Measurements from ENCODE around the gene TMEM86A.
"Not testable (repeated sequence)": the region's sequence is repeated elsewhere in the genome, so short reads cannot be mapped to it uniquely, and the experiment has no call there.

The TMEM86A gene, protein sequence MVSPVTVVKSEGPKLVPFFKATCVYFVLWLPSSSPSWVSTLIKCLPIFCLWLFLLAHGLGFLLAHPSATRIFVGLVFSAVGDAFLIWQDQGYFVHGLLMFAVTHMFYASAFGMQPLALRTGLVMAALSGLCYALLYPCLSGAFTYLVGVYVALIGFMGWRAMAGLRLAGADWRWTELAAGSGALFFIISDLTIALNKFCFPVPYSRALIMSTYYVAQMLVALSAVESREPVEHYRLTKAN
- total RNA-seq, result 9.0 to 15.0 (median 12.0) reads per million in 3 donors

DNA sequence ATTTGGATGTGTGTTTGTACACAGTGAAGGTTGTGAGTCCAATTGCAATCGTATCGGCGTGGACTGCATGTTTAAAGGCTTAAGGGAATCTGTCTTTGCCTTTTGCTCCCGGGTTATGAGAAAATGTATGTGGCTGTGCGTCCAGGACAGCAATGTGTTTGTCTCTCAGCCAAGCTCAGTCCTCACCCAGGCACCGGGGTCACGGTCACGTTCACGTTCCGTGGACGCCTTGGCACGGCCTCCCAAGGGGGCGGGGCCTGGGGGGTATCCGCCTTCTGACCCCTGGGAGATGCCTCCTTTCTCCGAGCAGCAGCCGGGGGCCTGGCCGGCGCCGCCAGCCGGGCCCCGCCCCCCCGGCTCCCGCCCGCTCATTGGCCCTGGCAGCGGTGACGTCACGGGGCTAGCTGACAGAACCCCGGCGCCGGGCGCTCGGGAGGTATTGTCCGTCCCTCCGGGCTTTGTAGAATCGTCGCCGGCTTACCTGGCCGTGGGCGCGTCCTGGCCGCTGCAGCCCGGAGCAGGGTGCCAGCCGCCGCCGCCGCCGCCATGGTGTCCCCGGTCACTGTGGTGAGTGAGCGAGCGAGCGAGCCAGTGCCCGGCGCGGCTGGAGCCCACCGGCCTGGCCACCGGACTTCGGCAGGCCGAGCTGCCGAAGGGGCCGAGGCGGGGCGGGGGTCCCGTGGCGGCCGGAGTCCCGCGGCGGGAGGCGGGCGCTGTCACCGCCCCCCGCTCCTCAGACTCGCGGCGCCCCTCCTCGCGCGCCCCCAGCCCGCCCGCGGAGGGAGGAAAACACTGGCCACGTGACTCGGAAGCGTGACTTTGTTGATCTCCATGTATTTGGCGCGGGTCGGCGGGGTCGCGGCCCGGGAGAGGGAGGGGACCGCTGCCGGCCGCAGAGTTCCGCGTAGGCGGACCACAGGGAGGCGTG lies at the start of gene TMEM86A:
Gene TMEM86A (plus strand): TSS at position 439 of the 928 bp plus-strand sequence. CDS start 108 bp downstream, at position 547.
- H3K36me3 ChIP-seq (ENCODE audit: control insufficient read depth, insufficient read depth, low read length), result no peaks in the 10 kb centered on the region
- no peaks in the 10 kb centered on the region for H3K27me3 ChIP-seq (replicated peaks; ENCODE audit: control insufficient read depth, insufficient read depth, low read length, poor library complexity, severe bottlenecking)
- peak within 1 kb of the TSS; percentile 64 for H3K27ac ChIP-seq (ENCODE audit: insufficient read depth, low read length, poor library complexity, severe bottlenecking)
- H3K4me3 ChIP-seq (ENCODE audit: insufficient read depth, low read depth, low read length, poor library complexity, severe bottlenecking), result peak within 1 kb of the TSS; percentile 79
- no peaks in the 10 kb centered on the region for H3K9me3 ChIP-seq (ENCODE audit: control insufficient read depth, low read length)
- peaks cover 8% of the 10 kb centered on the region for H3K4me1 ChIP-seq (ENCODE audit: control insufficient read depth, insufficient read depth, low read length, poor library complexity, severe bottlenecking)
- peak; percentile 88 to 92 (median 88) for DNase-seq

DNA sequence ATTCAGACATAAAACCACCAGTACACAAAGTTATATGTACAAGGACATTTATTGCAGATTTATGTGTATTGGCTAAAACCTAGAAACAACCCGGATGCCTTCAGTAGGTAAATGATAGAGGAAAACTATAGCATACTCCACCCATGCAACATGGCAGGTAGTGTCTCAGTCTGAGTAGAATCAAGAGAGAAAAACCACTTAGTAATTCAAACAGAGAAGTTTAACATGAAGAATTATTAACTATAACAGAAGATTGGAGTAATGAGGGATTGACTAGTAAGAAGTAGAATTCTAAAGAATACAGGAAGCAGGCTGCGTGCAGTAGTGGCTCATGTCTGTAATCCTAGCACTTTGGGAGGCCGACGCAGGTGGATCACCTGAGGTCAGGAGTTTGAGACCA lies 48.2 kb upstream of the TMEM86A start:
- H3K27ac ChIP-seq (ENCODE audit: insufficient read depth, low read length, poor library complexity, severe bottlenecking), result no peak overlapping the region
- no peaks in the 10 kb centered on the region for H3K4me1 ChIP-seq (ENCODE audit: control insufficient read depth, insufficient read depth, low read length, poor library complexity, severe bottlenecking)
- H3K4me3 ChIP-seq (ENCODE audit: insufficient read depth, low read depth, low read length, poor library complexity, severe bottlenecking), result no peak overlapping the region
- H3K9me3 ChIP-seq (ENCODE audit: control insufficient read depth, low read length), result no peaks in the 10 kb centered on the region
- DNase-seq, result no peak
- no peaks in the 10 kb centered on the region for H3K27me3 ChIP-seq (replicated peaks; ENCODE audit: control insufficient read depth, insufficient read depth, low read length, poor library complexity, severe bottlenecking)
- no peaks in the 10 kb centered on the region for H3K36me3 ChIP-seq (ENCODE audit: control insufficient read depth, insufficient read depth, low read length)

DNA sequence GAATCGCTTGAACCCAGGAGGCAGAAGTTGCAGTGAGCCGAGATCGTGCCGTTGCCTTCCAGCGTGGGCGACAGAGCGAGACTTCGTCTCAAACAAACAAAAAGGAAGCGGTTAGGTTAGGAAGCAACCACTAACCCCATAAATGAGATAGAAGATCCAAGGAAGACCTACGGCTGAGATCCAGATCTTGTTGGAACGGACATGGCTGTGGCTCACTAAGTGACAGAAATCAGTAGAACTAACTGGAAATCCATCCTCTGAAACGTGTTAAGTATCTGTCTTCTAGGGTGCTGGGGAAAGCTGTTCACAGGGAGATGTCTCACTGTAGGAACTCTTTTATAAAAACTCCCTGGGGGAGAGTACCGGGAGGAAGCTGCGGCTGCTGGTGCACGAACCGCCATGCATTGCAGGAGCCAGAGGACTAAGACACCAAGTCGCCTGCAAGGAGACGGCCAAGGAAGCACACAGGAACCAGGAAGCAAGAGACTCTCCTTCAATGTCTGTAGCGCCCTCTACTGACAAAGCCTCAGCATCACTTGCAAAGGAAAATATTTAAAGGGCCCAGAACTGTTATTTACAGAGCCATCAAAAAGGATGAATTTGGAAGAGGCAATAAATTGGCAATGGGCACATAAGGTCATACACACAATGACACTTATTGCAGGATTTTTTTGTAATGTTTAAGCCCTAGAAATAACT lies 47.6 kb upstream of the TMEM86A start:
- Histone ChIP-seq H3K27me3 (replicated peaks; ENCODE audit: control insufficient read depth, insufficient read depth, low read length, poor library complexity, severe bottlenecking) (no peaks in the 10 kb centered on the region), H3K36me3 (ENCODE audit: control insufficient read depth, insufficient read depth, low read length) (no peaks in the 10 kb centered on the region), H3K4me3 (ENCODE audit: insufficient read depth, low read depth, low read length, poor library complexity, severe bottlenecking) (no peak overlapping the region), H3K4me1 (ENCODE audit: control insufficient read depth, insufficient read depth, low read length, poor library complexity, severe bottlenecking) (no peaks in the 10 kb centered on the region), H3K27ac (ENCODE audit: insufficient read depth, low read length, poor library complexity, severe bottlenecking) (no peak overlapping the region), H3K9me3 (ENCODE audit: control insufficient read depth, low read length) (no peaks in the 10 kb centered on the region)
- peak; percentile 11 to 42 (median 27) for DNase-seq

DNA sequence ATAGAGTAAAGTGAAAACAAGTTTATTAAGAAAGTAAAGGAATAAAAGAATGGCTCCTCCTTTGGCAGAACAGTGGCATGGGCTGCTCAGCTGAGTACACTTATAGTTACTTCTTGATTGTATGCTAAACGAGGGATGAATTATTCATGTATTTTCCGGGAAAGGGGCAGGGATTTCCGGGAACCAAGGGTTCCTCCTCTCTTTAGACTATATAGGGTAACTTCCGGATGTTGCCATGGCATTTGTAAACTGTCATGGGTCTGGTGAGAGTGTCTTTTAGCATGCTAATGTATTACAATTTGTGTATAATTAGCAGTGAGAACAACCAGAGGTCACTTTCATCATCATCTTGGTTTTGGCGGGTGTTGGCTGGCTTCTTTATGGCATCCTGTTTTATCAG lies 40.9 kb upstream of the TMEM86A start:
- Histone ChIP-seq H3K36me3 (ENCODE audit: control insufficient read depth, insufficient read depth, low read length) (no peaks in the 10 kb centered on the region), H3K27me3 (replicated peaks; ENCODE audit: control insufficient read depth, insufficient read depth, low read length, poor library complexity, severe bottlenecking) (no peaks in the 10 kb centered on the region), H3K27ac (ENCODE audit: insufficient read depth, low read length, poor library complexity, severe bottlenecking) (no peak overlapping the region), H3K4me1 (ENCODE audit: control insufficient read depth, insufficient read depth, low read length, poor library complexity, severe bottlenecking) (no peaks in the 10 kb centered on the region), H3K4me3 (ENCODE audit: insufficient read depth, low read depth, low read length, poor library complexity, severe bottlenecking) (no peak overlapping the region), H3K9me3 (ENCODE audit: control insufficient read depth, low read length) (no peaks in the 10 kb centered on the region)
- no peak for DNase-seq

DNA sequence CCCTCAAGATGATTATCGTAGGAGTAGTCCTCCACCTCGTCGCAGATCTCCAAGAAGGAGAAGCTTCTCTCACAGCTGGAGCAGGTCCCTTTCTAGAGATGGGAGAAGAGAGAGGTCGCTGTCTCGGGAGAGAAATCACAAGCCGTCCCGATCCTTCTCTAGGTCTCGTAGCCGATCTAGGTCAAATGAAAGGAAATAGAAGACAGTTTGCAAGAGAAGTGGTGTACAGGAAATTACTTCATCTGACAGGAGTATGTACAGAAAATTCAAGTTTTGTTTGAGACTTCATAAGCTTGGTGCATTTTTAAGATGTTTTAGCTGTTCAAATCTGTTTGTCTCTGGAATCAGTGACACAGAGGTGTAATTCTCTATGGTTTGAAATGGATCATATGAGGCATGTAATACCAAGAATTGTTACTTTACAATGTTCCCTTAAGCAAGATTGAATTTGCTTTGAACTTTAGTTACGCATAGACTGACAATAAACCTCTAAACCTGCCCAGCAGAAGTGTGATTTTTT lies 33.2 kb upstream of the TMEM86A start:
- H3K9me3 ChIP-seq (ENCODE audit: control insufficient read depth, low read length); DNase-seq; H3K4me3 ChIP-seq (ENCODE audit: insufficient read depth, low read depth, low read length, poor library complexity, severe bottlenecking); H3K4me1 ChIP-seq (ENCODE audit: control insufficient read depth, insufficient read depth, low read length, poor library complexity, severe bottlenecking); H3K36me3 ChIP-seq (ENCODE audit: control insufficient read depth, insufficient read depth, low read length); H3K27me3 ChIP-seq (replicated peaks; ENCODE audit: control insufficient read depth, insufficient read depth, low read length, poor library complexity, severe bottlenecking); H3K27ac ChIP-seq (ENCODE audit: insufficient read depth, low read length, poor library complexity, severe bottlenecking): not testable (repeated sequence)

DNA sequence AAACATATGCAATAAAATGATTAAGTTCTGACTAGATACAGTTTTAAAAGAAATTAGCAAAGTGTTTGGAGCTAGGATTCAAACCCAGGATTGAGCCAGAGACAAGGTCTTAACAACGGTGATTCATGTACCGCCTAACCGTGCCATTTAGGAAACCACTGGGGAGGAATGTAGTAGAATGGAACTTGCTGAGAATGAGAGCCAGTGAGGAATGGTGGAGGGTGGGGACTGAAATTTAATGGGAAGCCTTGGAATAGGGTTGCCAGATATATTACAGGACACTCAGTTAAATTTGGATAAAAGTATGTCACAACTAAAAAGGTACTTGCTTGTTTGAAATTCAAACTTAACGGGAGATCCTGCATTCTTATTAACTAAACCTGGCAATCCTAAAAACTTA lies 30.4 kb upstream of the TMEM86A start:
- H3K4me1 ChIP-seq (ENCODE audit: control insufficient read depth, insufficient read depth, low read length, poor library complexity, severe bottlenecking), result peaks cover 10% of the 10 kb centered on the region
- H3K27me3 ChIP-seq (replicated peaks; ENCODE audit: control insufficient read depth, insufficient read depth, low read length, poor library complexity, severe bottlenecking), result no peaks in the 10 kb centered on the region
- no peak overlapping the region for H3K27ac ChIP-seq (ENCODE audit: insufficient read depth, low read length, poor library complexity, severe bottlenecking)
- H3K4me3 ChIP-seq (ENCODE audit: insufficient read depth, low read depth, low read length, poor library complexity, severe bottlenecking), result no peak overlapping the region
- H3K36me3 ChIP-seq (ENCODE audit: control insufficient read depth, insufficient read depth, low read length), result no peaks in the 10 kb centered on the region
- no peak for DNase-seq
- H3K9me3 ChIP-seq (ENCODE audit: control insufficient read depth, low read length), result no peaks in the 10 kb centered on the region

DNA sequence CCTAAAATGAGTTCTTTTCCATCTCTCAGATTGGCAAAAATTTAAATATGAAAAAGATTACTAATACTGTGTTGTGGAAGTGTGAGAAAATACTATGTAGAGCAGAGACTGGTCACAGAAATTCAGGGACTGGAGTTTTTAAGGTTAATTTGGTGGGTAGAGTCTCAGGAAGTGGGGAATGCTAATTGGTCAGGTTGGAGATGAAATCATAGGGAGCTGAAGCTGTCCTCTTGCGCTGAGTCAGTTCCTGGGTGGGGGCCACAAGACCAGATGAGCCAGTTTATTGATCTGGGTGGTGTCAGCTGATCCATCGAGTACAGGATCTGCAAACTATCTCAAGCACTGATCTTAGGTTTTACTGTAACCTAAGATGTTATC lies 29.4 kb upstream of the TMEM86A start:
- no peak overlapping the region for H3K4me3 ChIP-seq (ENCODE audit: insufficient read depth, low read depth, low read length, poor library complexity, severe bottlenecking)
- peak in 2 of 3 donors; percentile 6 to 26 for DNase-seq
- H3K9me3 ChIP-seq (ENCODE audit: control insufficient read depth, low read length), result no peaks in the 10 kb centered on the region
- H3K27me3 ChIP-seq (replicated peaks; ENCODE audit: control insufficient read depth, insufficient read depth, low read length, poor library complexity, severe bottlenecking), result no peaks in the 10 kb centered on the region
- H3K36me3 ChIP-seq (ENCODE audit: control insufficient read depth, insufficient read depth, low read length), result no peaks in the 10 kb centered on the region
- peaks cover 10% of the 10 kb centered on the region for H3K4me1 ChIP-seq (ENCODE audit: control insufficient read depth, insufficient read depth, low read length, poor library complexity, severe bottlenecking)
- no peak overlapping the region for H3K27ac ChIP-seq (ENCODE audit: insufficient read depth, low read length, poor library complexity, severe bottlenecking)

DNA sequence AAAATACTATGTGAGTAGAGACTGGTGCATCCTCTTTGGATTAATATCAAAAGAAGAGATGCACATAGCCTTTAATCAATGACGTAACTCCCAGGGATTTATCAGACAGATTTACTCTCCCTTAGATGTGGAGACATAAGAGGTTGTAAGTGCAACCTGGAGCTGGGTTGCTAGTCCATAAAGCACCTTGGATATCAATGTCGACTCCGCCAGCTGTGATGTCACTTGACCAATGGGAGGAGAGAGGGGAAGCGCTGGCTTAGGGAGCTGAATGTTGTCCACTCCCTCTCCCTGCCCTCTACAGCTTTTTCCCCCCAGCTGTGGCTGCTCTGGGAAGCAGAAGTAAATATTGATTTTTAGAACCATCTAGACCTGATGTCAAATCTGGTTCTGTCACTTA lies 28.9 kb upstream of the TMEM86A start:
- Histone ChIP-seq H3K27ac (ENCODE audit: insufficient read depth, low read length, poor library complexity, severe bottlenecking) (no peak overlapping the region), H3K27me3 (replicated peaks; ENCODE audit: control insufficient read depth, insufficient read depth, low read length, poor library complexity, severe bottlenecking) (no peaks in the 10 kb centered on the region), H3K9me3 (ENCODE audit: control insufficient read depth, low read length) (no peaks in the 10 kb centered on the region), H3K4me1 (ENCODE audit: control insufficient read depth, insufficient read depth, low read length, poor library complexity, severe bottlenecking) (peaks cover 10% of the 10 kb centered on the region), H3K36me3 (ENCODE audit: control insufficient read depth, insufficient read depth, low read length) (no peaks in the 10 kb centered on the region), H3K4me3 (ENCODE audit: insufficient read depth, low read depth, low read length, poor library complexity, severe bottlenecking) (no peak overlapping the region)
- DNase-seq, result no peak

DNA sequence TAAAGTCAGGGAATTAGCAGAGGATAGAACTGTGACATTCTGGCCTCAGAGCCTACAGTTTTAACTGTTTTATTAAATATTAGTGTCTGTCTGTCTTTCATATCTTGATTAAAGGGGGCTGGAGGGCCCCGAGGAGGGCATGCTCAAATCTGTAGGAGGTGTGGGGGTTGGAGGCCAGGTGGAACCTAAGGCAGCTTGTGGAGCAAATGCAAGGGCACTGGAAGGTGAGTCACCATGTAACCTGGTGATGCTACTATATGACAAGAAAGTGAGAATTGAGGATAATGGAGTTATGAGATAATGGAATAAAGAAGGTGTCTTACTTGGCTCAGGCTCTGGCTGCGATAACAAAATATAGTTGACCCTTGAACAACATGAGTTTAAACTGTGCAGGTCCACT lies 27.3 kb upstream of the TMEM86A start:
- peaks cover 10% of the 10 kb centered on the region for H3K4me1 ChIP-seq (ENCODE audit: control insufficient read depth, insufficient read depth, low read length, poor library complexity, severe bottlenecking)
- no peak overlapping the region for H3K4me3 ChIP-seq (ENCODE audit: insufficient read depth, low read depth, low read length, poor library complexity, severe bottlenecking)
- H3K27me3 ChIP-seq (replicated peaks; ENCODE audit: control insufficient read depth, insufficient read depth, low read length, poor library complexity, severe bottlenecking), result no peaks in the 10 kb centered on the region
- H3K27ac ChIP-seq (ENCODE audit: insufficient read depth, low read length, poor library complexity, severe bottlenecking), result no peak overlapping the region
- no peak for DNase-seq
- H3K36me3 ChIP-seq (ENCODE audit: control insufficient read depth, insufficient read depth, low read length), result no peaks in the 10 kb centered on the region
- no peaks in the 10 kb centered on the region for H3K9me3 ChIP-seq (ENCODE audit: control insufficient read depth, low read length)

All from effector memory CD4-positive, alpha-beta T cell (primary cell).